ENCODE data around the gene MAGI2.
A peak's percentile ranks its signal among the peaks of the same experiment; 100 is the strongest.
"Not testable (repeated sequence)": the region's sequence is repeated elsewhere in the genome, so short reads cannot be mapped to it uniquely, and the experiment has no call there.

Gene MAGI2

GRCh38 chr7:78284945-78285344, 1168.5 kb downstream of the MAGI2 start:
- no peak for ATAC-seq
- no peak for DNase-seq

- DNase-seq (no peak), ATAC-seq (no peak)
Measured at GRCh38 chr7:78280276-78280675, 1173.2 kb downstream of the MAGI2 start.

GRCh38 chr7:78279457-78279856, 1174.0 kb downstream of the MAGI2 start:
- DNase-seq (no peak), ATAC-seq (no peak)

- ATAC-seq = no peak
- DNase-seq = no peak
Measured at GRCh38 chr7:78279032-78279431, 1174.4 kb downstream of the MAGI2 start.

- DNase-seq (no peak), ATAC-seq (no peak)
Measured at GRCh38 chr7:78267141-78267540, 1186.3 kb downstream of the MAGI2 start.

GRCh38 chr7:78265486-78265885, 1188.0 kb downstream of the MAGI2 start:
- ATAC-seq (no peak), DNase-seq (no peak)

- DNase-seq (no peak), ATAC-seq (no peak)
Measured at GRCh38 chr7:78265071-78265470, 1188.4 kb downstream of the MAGI2 start.

- no peak for DNase-seq
- no peak for ATAC-seq
Measured at GRCh38 chr7:78264105-78264504, 1189.4 kb downstream of the MAGI2 start.

GRCh38 chr7:78261739-78262138, 1191.7 kb downstream of the MAGI2 start:
- no peak for DNase-seq
- ATAC-seq = no peak

- DNase-seq (no peak), ATAC-seq (no peak)
Measured at GRCh38 chr7:78261302-78261701, 1192.2 kb downstream of the MAGI2 start.

- ATAC-seq (no peak), DNase-seq (no peak)
Measured at GRCh38 chr7:78260826-78261225, 1192.6 kb downstream of the MAGI2 start.

- ATAC-seq = no peak
- DNase-seq = no peak
Measured at GRCh38 chr7:78254726-78255055, 1198.8 kb downstream of the MAGI2 start.

- DNase-seq = no peak
- no peak for ATAC-seq
Measured at GRCh38 chr7:78253850-78254725, 1199.4 kb downstream of the MAGI2 start.

GRCh38 chr7:78248867-78249266, 1204.6 kb downstream of the MAGI2 start:
- ATAC-seq (no peak), DNase-seq (no peak)

- DNase-seq (no peak), ATAC-seq (no peak)
Measured at GRCh38 chr7:78247910-78248689, 1205.4 kb downstream of the MAGI2 start.

GRCh38 chr7:78240179-78240578, 1213.3 kb downstream of the MAGI2 start:
- ATAC-seq, DNase-seq: not testable (repeated sequence)

- DNase-seq (no peak), ATAC-seq (no peak)
Measured at GRCh38 chr7:78234634-78235033, 1218.8 kb downstream of the MAGI2 start.

GRCh38 chr7:78232806-78233205, 1220.7 kb downstream of the MAGI2 start:
- ATAC-seq (no peak), DNase-seq (no peak)

- ATAC-seq = no peak
- peak; percentile 39 for DNase-seq
Measured at GRCh38 chr7:78226059-78226719, 1227.3 kb downstream of the MAGI2 start.

- DNase-seq (no peak), ATAC-seq (no peak)
Measured at GRCh38 chr7:78225534-78225933, 1227.9 kb downstream of the MAGI2 start.

GRCh38 chr7:78224923-78225322, 1228.5 kb downstream of the MAGI2 start:
- DNase-seq (no peak), ATAC-seq (no peak)

GRCh38 chr7:78223598-78223997, 1229.9 kb downstream of the MAGI2 start:
- no peak for ATAC-seq

More at GRCh38 chr7:78223598-78223997, 1229.9 kb downstream of the MAGI2 start:
- no peak for DNase-seq
